Measurements from ENCODE around the gene CDH4. TPM values are rescaled to one million over a fixed set of nuclear protein-coding genes. Genes with fewer than 3 reads are reported as not detected.

Gene CDH4
- total RNA-seq, 1 donor from 2014 or later = 0.99 TPM

DNA sequence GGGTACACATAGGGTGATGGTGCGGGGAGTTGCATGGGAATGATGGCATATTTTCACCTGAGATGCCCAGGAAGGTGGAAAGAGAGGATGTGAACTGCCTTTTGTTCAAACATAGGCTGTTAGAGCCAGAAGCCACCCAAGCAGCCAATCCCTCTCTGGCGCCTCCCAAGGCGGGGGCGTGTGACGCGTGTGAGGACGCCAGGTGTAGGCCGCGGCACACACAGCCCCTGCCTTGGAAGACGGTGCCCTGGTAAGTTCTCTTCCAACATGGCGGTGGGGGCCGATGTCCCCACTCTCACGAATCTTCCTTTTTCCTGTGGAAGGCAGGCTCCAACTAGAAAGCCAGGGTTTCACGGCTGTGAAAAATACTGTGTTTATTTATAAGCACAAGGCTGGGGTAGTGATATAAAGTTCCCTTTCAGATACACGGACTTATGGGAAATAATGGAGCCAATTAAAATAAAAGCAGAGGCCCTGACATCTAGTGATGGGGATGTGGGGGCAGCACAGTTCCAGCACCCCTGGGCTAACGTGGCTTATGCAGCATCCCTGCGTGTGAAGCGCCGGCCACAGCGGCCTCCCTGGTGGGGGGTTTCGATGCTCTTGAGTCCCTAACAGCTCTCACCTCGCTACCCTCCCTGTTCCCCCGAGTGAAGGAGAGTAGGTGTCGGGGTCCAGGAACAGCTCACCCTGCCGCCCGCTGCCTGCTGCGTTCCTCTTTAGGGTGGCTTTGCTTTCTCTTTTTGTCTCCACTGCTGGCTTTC, 28.3 kb downstream of the CDH4 start:
- Mint-ChIP-seq H3K36me3 (ENCODE audit: low read depth) (no peaks in the 10 kb centered on the region), H3K4me1 (ENCODE audit: low read depth) (no peaks in the 10 kb centered on the region), H3K27me3 (ENCODE audit: low read depth) (no peaks in the 10 kb centered on the region), H3K27ac (ENCODE audit: unreplicated experiment) (no peak overlapping the region), H3K4me3 (ENCODE audit: unreplicated experiment) (no peak overlapping the region), H3K9me3 (ENCODE audit: low read depth) (no peaks in the 10 kb centered on the region)
- TF ChIP-seq, protein P1, sequence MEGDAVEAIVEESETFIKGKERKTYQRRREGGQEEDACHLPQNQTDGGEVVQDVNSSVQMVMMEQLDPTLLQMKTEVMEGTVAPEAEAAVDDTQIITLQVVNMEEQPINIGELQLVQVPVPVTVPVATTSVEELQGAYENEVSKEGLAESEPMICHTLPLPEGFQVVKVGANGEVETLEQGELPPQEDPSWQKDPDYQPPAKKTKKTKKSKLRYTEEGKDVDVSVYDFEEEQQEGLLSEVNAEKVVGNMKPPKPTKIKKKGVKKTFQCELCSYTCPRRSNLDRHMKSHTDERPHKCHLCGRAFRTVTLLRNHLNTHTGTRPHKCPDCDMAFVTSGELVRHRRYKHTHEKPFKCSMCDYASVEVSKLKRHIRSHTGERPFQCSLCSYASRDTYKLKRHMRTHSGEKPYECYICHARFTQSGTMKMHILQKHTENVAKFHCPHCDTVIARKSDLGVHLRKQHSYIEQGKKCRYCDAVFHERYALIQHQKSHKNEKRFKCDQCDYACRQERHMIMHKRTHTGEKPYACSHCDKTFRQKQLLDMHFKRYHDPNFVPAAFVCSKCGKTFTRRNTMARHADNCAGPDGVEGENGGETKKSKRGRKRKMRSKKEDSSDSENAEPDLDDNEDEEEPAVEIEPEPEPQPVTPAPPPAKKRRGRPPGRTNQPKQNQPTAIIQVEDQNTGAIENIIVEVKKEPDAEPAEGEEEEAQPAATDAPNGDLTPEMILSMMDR (IDR thresholded peaks at IDR 0.05) = no peak
- DNase-seq (ENCODE audit: low spot score) = no peak

DNA sequence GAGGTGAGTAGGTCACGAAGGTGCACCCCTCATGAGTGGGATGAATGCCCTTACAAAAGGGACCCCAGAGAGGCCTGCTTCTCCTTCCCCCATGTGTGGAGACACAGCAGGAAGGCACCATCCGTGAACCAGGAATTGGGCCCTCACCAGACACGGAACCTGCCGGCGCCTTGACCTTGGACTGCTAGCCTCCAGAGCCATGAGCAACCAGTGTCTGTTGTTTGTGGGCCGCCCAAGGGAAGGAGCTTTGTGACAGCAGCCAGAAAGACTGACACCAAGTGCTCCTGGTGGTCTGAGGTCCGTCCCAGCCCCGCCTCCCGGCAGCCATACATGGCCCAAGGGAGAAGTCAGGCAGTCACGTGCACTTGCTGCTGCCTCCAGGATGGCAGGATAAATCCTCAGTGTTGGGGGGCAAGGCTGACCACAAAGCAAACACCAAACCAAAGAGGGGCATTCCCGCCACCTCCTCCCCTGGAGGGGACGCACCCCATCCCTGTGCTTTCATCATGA, 29.3 kb downstream of the CDH4 start:
- TF ChIP-seq, protein P1 (IDR thresholded peaks at IDR 0.05) = no peak
- no peak for DNase-seq (ENCODE audit: low spot score)
- Mint-ChIP-seq H3K27ac (ENCODE audit: unreplicated experiment) (no peak overlapping the region), H3K4me1 (ENCODE audit: low read depth) (no peaks in the 10 kb centered on the region), H3K27me3 (ENCODE audit: low read depth) (no peaks in the 10 kb centered on the region), H3K9me3 (ENCODE audit: low read depth) (no peaks in the 10 kb centered on the region), H3K36me3 (ENCODE audit: low read depth) (no peaks in the 10 kb centered on the region), H3K4me3 (ENCODE audit: unreplicated experiment) (no peak overlapping the region)

DNA sequence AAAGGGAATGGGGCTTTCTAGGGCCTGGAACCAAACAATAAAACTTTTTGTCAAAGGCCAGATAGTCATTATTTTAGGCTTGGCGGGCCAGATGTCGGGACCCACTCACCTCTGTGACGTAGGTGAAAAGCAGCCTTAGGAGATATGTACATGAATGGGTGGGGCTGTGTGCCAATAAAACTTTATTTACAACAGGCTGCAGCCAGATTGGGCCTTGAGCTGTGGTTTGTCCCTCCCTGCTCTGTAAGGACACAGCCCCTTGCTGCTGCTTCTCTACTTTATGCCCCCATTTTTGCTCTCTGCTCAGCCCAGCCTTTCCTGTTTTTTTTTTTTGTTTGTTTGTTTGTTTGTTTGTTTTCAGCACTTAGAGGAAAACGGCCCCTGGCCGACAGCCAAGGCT, 32.7 kb downstream of the CDH4 start:
- Mint-ChIP-seq H3K4me1 (ENCODE audit: low read depth) (no peaks in the 10 kb centered on the region), H3K27me3 (ENCODE audit: low read depth) (no peaks in the 10 kb centered on the region), H3K4me3 (ENCODE audit: unreplicated experiment) (no peak overlapping the region), H3K9me3 (ENCODE audit: low read depth) (no peaks in the 10 kb centered on the region), H3K27ac (ENCODE audit: unreplicated experiment) (no peak overlapping the region), H3K36me3 (ENCODE audit: low read depth) (no peaks in the 10 kb centered on the region)
- TF ChIP-seq, protein P1 (IDR thresholded peaks at IDR 0.05) = no peak
- DNase-seq (ENCODE audit: low spot score) = no peak

DNA sequence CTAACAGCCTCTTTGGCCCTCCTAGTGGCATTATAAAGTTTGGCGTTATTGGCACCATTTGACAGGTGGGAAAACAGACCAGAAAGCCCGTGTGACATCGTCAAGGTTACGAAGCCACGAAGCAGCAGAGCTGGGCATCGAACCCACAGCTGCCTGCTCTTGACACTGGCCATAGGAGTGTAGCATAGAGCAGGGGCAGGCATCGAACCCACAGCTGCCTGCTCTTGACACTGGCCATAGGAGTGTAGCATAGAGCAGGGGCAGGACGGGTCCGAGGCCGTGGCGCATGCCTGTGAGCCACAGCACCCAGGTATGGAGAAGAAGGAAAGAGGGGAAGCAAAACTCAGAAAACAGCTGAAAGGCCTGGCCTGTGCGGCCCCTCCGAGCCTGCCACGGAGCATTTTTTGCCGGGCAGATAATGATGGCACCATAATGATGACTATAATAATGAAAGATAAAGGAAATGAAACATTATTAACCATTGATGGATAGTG, 33.1 kb downstream of the CDH4 start:
- TF ChIP-seq, protein P1 (IDR thresholded peaks at IDR 0.05) = no peak
- Mint-ChIP-seq H3K27me3 (ENCODE audit: low read depth) (no peaks in the 10 kb centered on the region), H3K4me1 (ENCODE audit: low read depth) (no peaks in the 10 kb centered on the region), H3K36me3 (ENCODE audit: low read depth) (no peaks in the 10 kb centered on the region), H3K9me3 (ENCODE audit: low read depth) (no peaks in the 10 kb centered on the region), H3K27ac (ENCODE audit: unreplicated experiment) (no peak overlapping the region), H3K4me3 (ENCODE audit: unreplicated experiment) (no peak overlapping the region)
- peak; percentile 56 for DNase-seq (ENCODE audit: low spot score)

DNA sequence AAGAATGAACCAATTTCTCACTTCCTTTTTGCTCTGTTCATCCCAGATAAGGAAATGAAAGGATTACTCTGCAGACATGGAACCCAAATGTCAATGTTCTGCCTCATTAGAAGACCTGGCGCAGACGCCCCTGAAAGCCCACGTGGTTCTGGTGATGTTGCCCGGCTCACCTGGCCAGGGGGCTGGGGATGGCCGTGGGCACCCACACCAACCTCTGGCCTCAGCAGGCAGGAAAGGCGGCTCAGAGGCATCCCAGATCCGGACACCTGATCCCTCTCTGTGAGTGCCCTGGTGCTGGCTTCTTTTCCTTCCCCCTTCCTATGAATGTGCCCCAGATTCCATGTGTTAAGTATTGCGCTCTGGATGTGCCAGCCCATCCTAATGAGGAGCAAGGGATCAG, 33.6 kb downstream of the CDH4 start:
- DNase-seq (ENCODE audit: low spot score) = peak; percentile 46

More for the DNA sequence above, 33.6 kb downstream of the CDH4 start:
- H3K27me3 Mint-ChIP-seq (ENCODE audit: low read depth) = no peaks in the 10 kb centered on the region
- no peaks in the 10 kb centered on the region for H3K9me3 Mint-ChIP-seq (ENCODE audit: low read depth)
- no peak overlapping the region for H3K4me3 Mint-ChIP-seq (ENCODE audit: unreplicated experiment)
- TF ChIP-seq, protein P1 (IDR thresholded peaks at IDR 0.05) = no peak
- H3K4me1 Mint-ChIP-seq (ENCODE audit: low read depth) = no peaks in the 10 kb centered on the region
- H3K36me3 Mint-ChIP-seq (ENCODE audit: low read depth) = no peaks in the 10 kb centered on the region
- H3K27ac Mint-ChIP-seq (ENCODE audit: unreplicated experiment) = no peak overlapping the region
